Thyroid gland (tissue), 4 donors: ENCODE measurements around the gene EIF4G1.

Experiments used
- POLR2A ChIP-seq, 2 donors: fragments of 450-650 bp; IDR thresholded peaks; one replicate each; pipeline ENCODE4 v1.6.1; 2017; ENCODE audit warnings: antibody characterized with exemption in 2 of 2, mild to moderate bottlenecking in 2 of 2, moderate library complexity in 1 of 2
- TF ChIP-seq, protein P1 (sequence below), 6 experiments: fragments of 200-600 bp in 3 of 6; fragments of 450-650 bp in 3 of 6; sonication (generic) in 3 of 6; IDR thresholded peaks; one replicate each; pipeline ENCODE4 v1.5.1; 2016 to 2019; ENCODE audit warnings: antibody characterized with exemption in 6 of 6, mild to moderate bottlenecking in 2 of 6, inconsistent platforms in 1 of 6, moderate library complexity in 1 of 6

DNA sequence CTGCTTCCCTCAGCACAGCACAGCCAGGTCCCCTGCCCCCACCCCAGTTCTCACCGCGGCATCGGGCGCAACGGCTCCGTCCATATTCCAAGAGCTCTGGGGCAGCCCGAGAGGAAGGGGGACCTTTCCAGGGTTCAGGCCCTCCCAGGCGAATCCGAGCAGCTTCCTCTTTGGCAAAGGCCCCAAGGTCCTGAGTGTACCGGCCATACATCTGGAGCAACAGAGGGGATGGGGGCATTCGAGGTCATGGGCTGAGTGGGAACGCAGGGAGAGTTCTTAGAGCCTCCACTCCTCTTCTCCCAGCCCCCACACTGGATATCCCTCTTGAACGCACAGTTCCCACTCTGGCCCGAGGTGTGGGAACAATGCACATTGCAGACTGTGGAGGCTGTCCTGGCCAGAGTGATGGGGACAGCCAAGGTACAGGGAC is 44.5 kb downstream of the EIF4G1 start:
- TF ChIP-seq, protein P1, sequence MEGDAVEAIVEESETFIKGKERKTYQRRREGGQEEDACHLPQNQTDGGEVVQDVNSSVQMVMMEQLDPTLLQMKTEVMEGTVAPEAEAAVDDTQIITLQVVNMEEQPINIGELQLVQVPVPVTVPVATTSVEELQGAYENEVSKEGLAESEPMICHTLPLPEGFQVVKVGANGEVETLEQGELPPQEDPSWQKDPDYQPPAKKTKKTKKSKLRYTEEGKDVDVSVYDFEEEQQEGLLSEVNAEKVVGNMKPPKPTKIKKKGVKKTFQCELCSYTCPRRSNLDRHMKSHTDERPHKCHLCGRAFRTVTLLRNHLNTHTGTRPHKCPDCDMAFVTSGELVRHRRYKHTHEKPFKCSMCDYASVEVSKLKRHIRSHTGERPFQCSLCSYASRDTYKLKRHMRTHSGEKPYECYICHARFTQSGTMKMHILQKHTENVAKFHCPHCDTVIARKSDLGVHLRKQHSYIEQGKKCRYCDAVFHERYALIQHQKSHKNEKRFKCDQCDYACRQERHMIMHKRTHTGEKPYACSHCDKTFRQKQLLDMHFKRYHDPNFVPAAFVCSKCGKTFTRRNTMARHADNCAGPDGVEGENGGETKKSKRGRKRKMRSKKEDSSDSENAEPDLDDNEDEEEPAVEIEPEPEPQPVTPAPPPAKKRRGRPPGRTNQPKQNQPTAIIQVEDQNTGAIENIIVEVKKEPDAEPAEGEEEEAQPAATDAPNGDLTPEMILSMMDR (IDR thresholded peaks at IDR 0.05), result no peak
- no peak for TF ChIP-seq POLR2A (IDR thresholded peaks at IDR 0.05)
